ENCODE measurements around the gene PLCD4. TPM values are rescaled to one million over a fixed set of nuclear protein-coding genes. Genes with fewer than 3 reads are reported as not detected.

Gene PLCD4
- total and polyA plus RNA-seq, 10 of the 15 experiments (the other 5 are each of a cell fraction or from before 2014, with no cell fraction given), result under 0.01 to 1.5 (median 0.23) TPM; not detected in 2

DNA sequence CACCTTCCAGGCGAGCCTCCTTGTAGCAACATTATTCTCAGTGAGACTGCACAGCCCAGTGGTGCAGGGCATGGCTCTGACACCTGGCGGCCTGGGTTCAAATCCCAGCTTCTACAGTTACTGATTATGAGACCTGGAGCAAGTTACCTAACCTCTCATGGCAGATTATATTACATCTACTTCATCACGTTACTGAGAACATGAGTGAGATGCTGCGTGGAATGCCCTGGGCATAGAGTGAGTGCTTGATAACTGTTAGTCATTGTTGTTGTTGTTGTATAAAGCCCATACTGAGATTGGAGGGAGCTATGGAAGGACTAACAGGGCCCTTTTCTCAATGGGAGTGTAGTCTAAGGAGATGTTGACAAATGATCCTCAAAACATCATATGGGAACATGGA, 18.7 kb downstream of the PLCD4 start (continued):
- no peak for TF ChIP-seq MEF2B (IDR thresholded peaks at IDR 0.05; ENCODE audit: partially characterized antibody, poor library complexity, severe bottlenecking)
- TF ChIP-seq ZNF207 (IDR thresholded peaks at IDR 0.05; ENCODE audit: borderline replicate concordance), result no peak
- no peak for TF ChIP-seq LARP7 (IDR thresholded peaks at IDR 0.05)
- TF ChIP-seq POLR2A (IDR thresholded peaks at IDR 0.05; ENCODE audit: low read depth, low read length), result no peak
- TF ChIP-seq, protein P1, sequence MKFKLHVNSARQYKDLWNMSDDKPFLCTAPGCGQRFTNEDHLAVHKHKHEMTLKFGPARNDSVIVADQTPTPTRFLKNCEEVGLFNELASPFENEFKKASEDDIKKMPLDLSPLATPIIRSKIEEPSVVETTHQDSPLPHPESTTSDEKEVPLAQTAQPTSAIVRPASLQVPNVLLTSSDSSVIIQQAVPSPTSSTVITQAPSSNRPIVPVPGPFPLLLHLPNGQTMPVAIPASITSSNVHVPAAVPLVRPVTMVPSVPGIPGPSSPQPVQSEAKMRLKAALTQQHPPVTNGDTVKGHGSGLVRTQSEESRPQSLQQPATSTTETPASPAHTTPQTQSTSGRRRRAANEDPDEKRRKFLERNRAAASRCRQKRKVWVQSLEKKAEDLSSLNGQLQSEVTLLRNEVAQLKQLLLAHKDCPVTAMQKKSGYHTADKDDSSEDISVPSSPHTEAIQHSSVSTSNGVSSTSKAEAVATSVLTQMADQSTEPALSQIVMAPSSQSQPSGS (IDR thresholded peaks at IDR 0.05; ENCODE audit: low read length), result no peak
- no peak for TF ChIP-seq EED (IDR thresholded peaks at IDR 0.05; ENCODE audit: low read depth)
- no peak for TF ChIP-seq DPF2 (IDR thresholded peaks at IDR 0.05)
- no peak for TF ChIP-seq ESRRA (IDR thresholded peaks at IDR 0.05; ENCODE audit: low read length)
- no peak for TF ChIP-seq HDGF (IDR thresholded peaks at IDR 0.05)
- no peak for TF ChIP-seq NFXL1 (IDR thresholded peaks at IDR 0.05; ENCODE audit: borderline replicate concordance)
- no peak for TF ChIP-seq CHD1 (IDR thresholded peaks at IDR 0.05; ENCODE audit: low read depth, low read length)

DNA sequence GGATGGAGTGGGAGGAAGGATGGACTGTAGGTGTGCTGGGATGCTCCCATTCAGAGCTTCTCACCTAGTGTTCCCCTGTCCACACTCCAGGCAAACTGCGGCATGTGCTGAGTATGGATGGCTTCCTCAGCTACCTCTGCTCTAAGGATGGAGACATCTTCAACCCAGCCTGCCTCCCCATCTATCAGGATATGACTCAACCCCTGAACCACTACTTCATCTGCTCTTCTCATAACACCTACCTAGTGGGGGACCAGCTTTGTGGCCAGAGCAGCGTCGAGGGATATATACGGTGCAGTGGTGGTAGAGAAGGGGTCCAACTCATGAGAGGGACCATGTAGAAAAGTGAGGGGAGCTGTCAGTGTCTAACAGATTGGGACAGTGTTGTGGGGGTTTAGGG, 20.2 kb downstream of the PLCD4 start:
- FAIRE-seq (no peak), DNase-seq (ENCODE audit: low read depth, low spot score) (no peak), ATAC-seq (no peak)
- Histone ChIP-seq H3K4me1 (ENCODE audit: control insufficient read depth, insufficient read depth, low read length) (no peaks in the 10 kb centered on the region), H4K20me1 (ENCODE audit: control insufficient read depth, insufficient read depth) (no peaks in the 10 kb centered on the region), H3K4me3 (no peak overlapping the region), H3K9ac (ENCODE audit: control insufficient read depth, insufficient read depth, low read length) (no peak overlapping the region), H3K9me3 (replicated peaks; ENCODE audit: control insufficient read depth, insufficient read depth, low read length) (no peaks in the 10 kb centered on the region), H3K79me2 (ENCODE audit: control insufficient read depth, insufficient read depth, low read length) (no peaks in the 10 kb centered on the region), H3K27me3 (replicated peaks in 1 of 2; ENCODE audit: control insufficient read depth in 2 of 2, insufficient read depth in 2 of 2, low read length in 1 of 2) (no peaks in the 10 kb centered on the region), H3K27ac (ENCODE audit: control insufficient read depth, insufficient read depth) (no peak overlapping the region), H2AFZ (ENCODE audit: control insufficient read depth, low read depth, low read length) (no peak overlapping the region), H3K4me2 (ENCODE audit: control insufficient read depth, insufficient read depth) (no peak overlapping the region), H3K36me3 (ENCODE audit: control insufficient read depth in 2 of 2, insufficient read depth in 2 of 2, low read length in 1 of 2) (no peaks in the 10 kb centered on the region)
- in situ Hi-C loops (cut with MboI), result no loop called here
- ChIA-PET CTCF (no interaction called here), POLR2A (no interaction called here), RAD21 (ENCODE audit: unreplicated experiment) (no interaction called here), SMC1A (ENCODE audit: uncharacterized antibody, unreplicated experiment) (no interaction called here)
- intact Hi-C loops (cut with micrococcal nuclease; ENCODE audit: unreplicated experiment), result no loop called here
- BruUV-seq (replicated peaks), result no TSS peak
- WGBS (ENCODE audit: insufficient coverage, insufficient replicate concordance, low lambda C conversion rate, missing lambda C conversion rate), result 97% methylated on average over 4 of the region's 4 CpGs
- TF ChIP-seq ZSCAN29 (IDR thresholded peaks at IDR 0.05), result no peak
- TF ChIP-seq WRNIP1 (IDR thresholded peaks at IDR 0.05; ENCODE audit: borderline replicate concordance, low read depth, low read length), result no peak
- no peak for TF ChIP-seq EP300 (IDR thresholded peaks at IDR 0.05; ENCODE audit: borderline replicate concordance in 1 of 2, control insufficient read depth in 1 of 2, low read depth in 2 of 2, low read length in 2 of 2)
- no peak for TF ChIP-seq YY1 (IDR thresholded peaks at IDR 0.05; ENCODE audit: low read depth, low read length)
- TF ChIP-seq, protein P2, sequence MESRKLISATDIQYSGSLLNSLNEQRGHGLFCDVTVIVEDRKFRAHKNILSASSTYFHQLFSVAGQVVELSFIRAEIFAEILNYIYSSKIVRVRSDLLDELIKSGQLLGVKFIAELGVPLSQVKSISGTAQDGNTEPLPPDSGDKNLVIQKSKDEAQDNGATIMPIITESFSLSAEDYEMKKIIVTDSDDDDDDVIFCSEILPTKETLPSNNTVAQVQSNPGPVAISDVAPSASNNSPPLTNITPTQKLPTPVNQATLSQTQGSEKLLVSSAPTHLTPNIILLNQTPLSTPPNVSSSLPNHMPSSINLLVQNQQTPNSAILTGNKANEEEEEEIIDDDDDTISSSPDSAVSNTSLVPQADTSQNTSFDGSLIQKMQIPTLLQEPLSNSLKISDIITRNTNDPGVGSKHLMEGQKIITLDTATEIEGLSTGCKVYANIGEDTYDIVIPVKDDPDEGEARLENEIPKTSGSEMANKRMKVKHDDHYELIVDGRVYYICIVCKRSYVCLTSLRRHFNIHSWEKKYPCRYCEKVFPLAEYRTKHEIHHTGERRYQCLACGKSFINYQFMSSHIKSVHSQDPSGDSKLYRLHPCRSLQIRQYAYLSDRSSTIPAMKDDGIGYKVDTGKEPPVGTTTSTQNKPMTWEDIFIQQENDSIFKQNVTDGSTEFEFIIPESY (IDR thresholded peaks at IDR 0.05), result no peak
- TF ChIP-seq, protein P3, sequence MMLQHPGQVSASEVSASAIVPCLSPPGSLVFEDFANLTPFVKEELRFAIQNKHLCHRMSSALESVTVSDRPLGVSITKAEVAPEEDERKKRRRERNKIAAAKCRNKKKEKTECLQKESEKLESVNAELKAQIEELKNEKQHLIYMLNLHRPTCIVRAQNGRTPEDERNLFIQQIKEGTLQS (IDR thresholded peaks at IDR 0.05; ENCODE audit: borderline replicate concordance, extremely low read depth, low read depth, low read length), result no peak
- TF ChIP-seq ZNF207 (IDR thresholded peaks at IDR 0.05; ENCODE audit: borderline replicate concordance), result no peak
- no peak for TF ChIP-seq SRF (IDR thresholded peaks at IDR 0.05; ENCODE audit: low read depth in 2 of 2, low read length in 2 of 2)
- no peak for TF ChIP-seq NR2C2 (IDR thresholded peaks at IDR 0.05; ENCODE audit: borderline replicate concordance, control insufficient read depth, insufficient read length, low read depth)
- no peak for TF ChIP-seq CEBPB (IDR thresholded peaks at IDR 0.05; ENCODE audit: borderline replicate concordance in 1 of 2, low read depth in 2 of 2, low read length in 2 of 2)
- no peak for TF ChIP-seq EED (IDR thresholded peaks at IDR 0.05; ENCODE audit: low read depth)
- TF ChIP-seq SMAD5 (IDR thresholded peaks at IDR 0.05; ENCODE audit: low read depth), result no peak

Measured in GM12878 (cell line).